Esophagus muscularis mucosa (tissue), 4 donors: ENCODE measurements around the gene PRDX5.

Experiments used
- CTCF ChIP-seq, 3 experiments: fragments of 200-600 bp in 2 of 3; fragments of 450-650 bp in 1 of 3; sonication (generic) in 2 of 3; IDR thresholded peaks; one replicate each; pipeline ENCODE4 v1.5.1; 2017 to 2019; ENCODE audit warnings: antibody characterized with exemption in 3 of 3, mild to moderate bottlenecking in 2 of 3, moderate library complexity in 1 of 3
- EP300 ChIP-seq: sonication (generic); formaldehyde crosslinking; IDR thresholded peaks from one replicate; pipeline ENCODE4 v1.6.1; 2017; ENCODE audit warnings: antibody characterized with exemption
- POLR2A ChIP-seq: fragments of 450-650 bp; IDR thresholded peaks from one replicate; pipeline ENCODE4 v1.6.1; 2017; ENCODE audit warnings: antibody characterized with exemption, moderate library complexity, mild to moderate bottlenecking, low read depth
- POLR2AphosphoS5 ChIP-seq, 2 donors: sonication (generic); formaldehyde crosslinking; IDR thresholded peaks; one replicate each; pipeline ENCODE4 v1.6.1; 2017; ENCODE audit warnings: antibody characterized with exemption in 2 of 2

GRCh38 chr11:64364435-64364834, 46.5 kb downstream of the PRDX5 start:
- TF ChIP-seq EP300 (no peak), CTCF (IDR thresholded peaks at IDR 0.05) (no peak), POLR2AphosphoS5 (IDR thresholded peaks at IDR 0.05) (no peak), POLR2A (no peak)
